ENCODE results near the gene TPI1. TPM values are rescaled to one million over a fixed set of nuclear protein-coding genes. Genes with fewer than 3 reads are reported as not detected.

Gene TPI1
- total RNA-seq, 1 experiment from 2014 or later, result 1,259 TPM

- H3F3A ChIP-seq (ENCODE audit: low read length, unreplicated experiment), result no peaks in the 10 kb centered on the region
- ChIA-PET POLR2A (ENCODE audit: unreplicated experiment) (no interaction called here), CTCF (no interaction called here)
- H3K9ac ChIP-seq (ENCODE audit: low read length), result peak within 1 kb of the TSS; percentile 22; the same call in 1 of the 2 replicates
- no peaks in the 10 kb centered on the region for H3K79me2 ChIP-seq (ENCODE audit: low read length)
- H2AFZ ChIP-seq (ENCODE audit: low read length), result peak within 1 kb of the TSS; percentile 76
- no peak within 1 kb of the TSS for H3K27ac ChIP-seq (ENCODE audit: low read length)
- DNase-seq, result no peak
- H3K36me3 ChIP-seq (ENCODE audit: low read depth, low read length), result no peaks in the 10 kb centered on the region
- H3K4me1 ChIP-seq (ENCODE audit: insufficient read depth, low read length), result peaks cover 5% of the 10 kb centered on the region; the same call in 1 of the 2 replicates
- no TSS peak for BruUV-seq (replicated peaks)
- H4K20me1 ChIP-seq (ENCODE audit: low read length), result no peaks in the 10 kb centered on the region
- H3K27me3 ChIP-seq (ENCODE audit: low read length), result no peaks in the 10 kb centered on the region
- H3K9me3 ChIP-seq (ENCODE audit: low read length), result no peaks in the 10 kb centered on the region
- H3K9me2 ChIP-seq (replicated peaks; ENCODE audit: low read length), result no peaks in the 10 kb centered on the region
- ATAC-seq, result no peak
- intact Hi-C loops (cut with micrococcal nuclease), result no loop called here
- H3K4me2 ChIP-seq (ENCODE audit: low read length), result peak within 1 kb of the TSS; percentile 86
- TF ChIP-seq CTCF (conservative IDR thresholded peaks at IDR 0.05; ENCODE audit: low read depth, low read length) (no peak), EZH2 (IDR thresholded peaks at IDR 0.05; ENCODE audit: low read length, unreplicated experiment) (no peak), EZH2phosphoT487 (IDR thresholded peaks at IDR 0.05; ENCODE audit: borderline replicate concordance, low read length) (no peak)
- peak within 1 kb of the TSS; percentile 67 for H3K4me3 ChIP-seq (ENCODE audit: low read length)
These were observed 39.1 kb upstream of the TPI1 start, which contains the start of gene P3H3 for GRCh38 chr12:6827982-6828780. TSS of gene P3H3 (plus strand) at chr12:6828407. CDS start at chr12:6828441, 34 bp downstream.

DNA sequence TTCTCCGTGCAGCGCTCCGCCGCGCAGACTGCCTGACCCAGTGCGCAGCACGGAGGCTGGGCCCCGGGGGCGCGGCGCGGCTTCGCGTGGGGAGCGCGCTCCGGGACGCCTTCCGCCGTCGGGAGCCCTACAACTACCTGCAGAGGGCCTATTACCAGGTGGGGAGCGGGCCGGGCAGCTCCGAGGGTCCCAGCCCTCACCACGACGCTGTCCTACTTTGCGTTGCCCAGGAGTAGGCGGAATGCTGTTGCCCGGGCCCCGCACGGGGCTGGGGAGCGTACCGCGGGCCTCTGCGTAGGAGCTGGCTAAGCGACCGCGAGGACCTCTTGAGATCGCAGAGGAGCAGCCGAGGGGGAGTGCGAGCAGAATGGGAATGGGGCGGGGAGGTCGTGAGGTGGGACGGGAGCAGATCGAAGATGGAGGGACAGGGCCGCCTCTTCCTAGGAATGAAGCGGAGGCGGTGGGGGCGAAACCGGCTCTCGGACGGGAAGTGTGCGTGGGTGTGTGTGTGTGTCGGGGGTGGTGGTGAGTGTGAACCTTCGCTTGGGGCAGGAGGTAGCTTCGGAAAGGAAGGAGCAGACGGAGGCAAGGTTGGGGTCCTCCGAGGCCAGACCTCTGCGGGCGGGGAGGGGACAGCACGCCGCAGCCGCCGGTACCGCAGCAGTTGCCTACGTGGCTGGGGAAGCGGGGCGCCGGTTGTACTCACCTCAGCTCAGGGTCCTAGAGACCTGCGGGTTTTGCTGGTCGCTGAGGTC is 38.4 kb upstream of the TPI1 start:
- CTCF ChIA-PET, result no interaction called here
- BruUV-seq (replicated peaks), result no TSS peak
- intact Hi-C loops (cut with micrococcal nuclease), result no loop called here

More for the DNA sequence above, 38.4 kb upstream of the TPI1 start:
- DNase-seq (no peak), ATAC-seq (no peak)
- Histone ChIP-seq H3K27me3 (ENCODE audit: low read length) (no peaks in the 10 kb centered on the region), H3K9ac (ENCODE audit: low read length) (peak overlapping the region; percentile 22; the same call in 1 of the 2 replicates), H3K36me3 (ENCODE audit: low read depth, low read length) (no peaks in the 10 kb centered on the region), H3K9me3 (ENCODE audit: low read length) (no peaks in the 10 kb centered on the region), H3K4me3 (ENCODE audit: low read length) (peak overlapping the region; percentile 67), H3K4me2 (ENCODE audit: low read length) (peak overlapping the region; percentile 86), H3F3A (ENCODE audit: low read length, unreplicated experiment) (no peaks in the 10 kb centered on the region), H3K9me2 (replicated peaks; ENCODE audit: low read length) (no peaks in the 10 kb centered on the region), H4K20me1 (ENCODE audit: low read length) (no peaks in the 10 kb centered on the region), H3K79me2 (ENCODE audit: low read length) (no peaks in the 10 kb centered on the region), H3K4me1 (ENCODE audit: insufficient read depth, low read length) (peaks cover 5% of the 10 kb centered on the region; the same call in 1 of the 2 replicates), H2AFZ (ENCODE audit: low read length) (peak overlapping the region; percentile 76), H3K27ac (ENCODE audit: low read length) (no peak overlapping the region)
- TF ChIP-seq EZH2 (IDR thresholded peaks at IDR 0.05; ENCODE audit: low read length, unreplicated experiment), result no peak
- TF ChIP-seq EZH2phosphoT487 (IDR thresholded peaks at IDR 0.05; ENCODE audit: borderline replicate concordance, low read length), result no peak
- no peak for TF ChIP-seq CTCF (conservative IDR thresholded peaks at IDR 0.05; ENCODE audit: low read depth, low read length)
- POLR2A ChIA-PET (ENCODE audit: unreplicated experiment), result no interaction called here
